Body of pancreas (tissue), 4 donors: Measurements from ENCODE around the gene CRYBG3. TPM values are rescaled to one million over a fixed set of nuclear protein-coding genes. Genes with fewer than 3 reads are reported as not detected.
A peak's percentile ranks its signal among the peaks of the same experiment; 100 is the strongest.

Experiments used
- ATAC-seq: fragments of 150-250 bp; one replicate; pipeline ENCODE4 v1.9.1; 2016
- DNase-seq, 4 donors: peaks; one replicate each; pipeline ENCODE4 v3.0.0-alpha.2; 2019
- H3K27ac ChIP-seq, 4 donors: fragments of 200-600 bp; sonication (generic); 1 replicate in 3 of 4; 2 replicates in 1 of 4; pipeline versions ENCODE4 v1.5.1 to v1.6.1; 2016 to 2019; ENCODE audit warnings: mild to moderate bottlenecking in 1 of 4, mixed read lengths in 1 of 4, moderate library complexity in 1 of 4
- H3K27me3 ChIP-seq, 2 donors: fragments of 200-600 bp; sonication (generic); one replicate each; pipeline ENCODE4 v1.6.0; 2016; ENCODE audit warnings: mild to moderate bottlenecking in 1 of 2
- H3K36me3 ChIP-seq, 2 donors: fragments of 200-600 bp; sonication (generic); replicated peaks in 1 of 2; 2 replicates each; pipeline ENCODE4 v1.5.1; 2016; ENCODE audit warnings: low read depth in 2 of 2; ENCODE audit not compliant: insufficient read depth in 1 of 2
- H3K4me1 ChIP-seq: fragments of 200-600 bp; sonication (generic); one replicate; pipeline ENCODE4 v1.6.0; 2016
- H3K4me3 ChIP-seq, 2 donors: fragments of 200-600 bp; sonication (generic); 1 replicate in 1 of 2; 2 replicates in 1 of 2; pipeline ENCODE4 v1.5.1; 2016 to 2019
- H3K9me3 ChIP-seq, 3 donors: fragments of 200-600 bp; sonication (generic); 1 replicate in 2 of 3; 2 replicates in 1 of 3; pipeline ENCODE4 v1.5.1; 2016
- CTCF ChIP-seq, 7 experiments: fragments of 450-650 bp in 4 of 7; fragments of 200-600 bp in 3 of 7; sonication (generic) in 3 of 7; IDR thresholded peaks; one replicate each; pipeline ENCODE4 v1.5.1; 2016 to 2019; ENCODE audit warnings: antibody characterized with exemption in 7 of 7
- POLR2A ChIP-seq, 3 donors: fragments of 450-650 bp; IDR thresholded peaks; one replicate each; pipeline ENCODE4 v1.6.1; 2016; ENCODE audit warnings: antibody characterized with exemption in 3 of 3, mild to moderate bottlenecking in 2 of 3
- WGBS, 2 donors: methylation state at CpG; one replicate each; pipeline ENCODE4 v1.1.5; 2017; 5-methylcytosine and 5-hydroxymethylcytosine counted together
- intact Hi-C: fragments of 100-400 bp; cut with DNase I; formaldehyde crosslinking; loops from one replicate; pipeline ENCODE4 v1.15.1; 2023
- total RNA-seq, 2 donors: library from RNA; depleted of rRNA; stranded (reverse); fragments of >200 nt; gene quantifications; one replicate each; pipeline ENCODE4 v1.1.0, GENCODE V29; 2016

Gene CRYBG3
- total RNA-seq, 2 donors from 2014 or later = 14.5 to 17.1 TPM

- Histone ChIP-seq H3K9me3 (no peaks in the 10 kb centered on the region), H3K36me3 (peaks cover 0 to 3% of the 10 kb centered on the region in 2 donors), H3K4me3 (no peak overlapping the region), H3K27ac (no peak overlapping the region), H3K27me3 (no peaks in the 10 kb centered on the region), H3K4me1 (no peaks in the 10 kb centered on the region)
- 90 to 100% methylated on average over 1 of the region's 1 CpG for WGBS, 2 donors
- no peak for DNase-seq
- no peak for ATAC-seq
- TF ChIP-seq POLR2A (IDR thresholded peaks at IDR 0.05) = no peak
- intact Hi-C loops = no loop called here
Measured at GRCh38 chr3:97872525-97873042, 50.8 kb downstream of the CRYBG3 start.

- intact Hi-C loops = no loop called here
- TF ChIP-seq CTCF (IDR thresholded peaks at IDR 0.05) (no peak), POLR2A (IDR thresholded peaks at IDR 0.05) (no peak)
Measured at GRCh38 chr3:97880267-97880666, 58.5 kb downstream of the CRYBG3 start.

GRCh38 chr3:97882975-97883598, 61.3 kb downstream of the CRYBG3 start:
- Histone ChIP-seq H3K27me3 (no peaks in the 10 kb centered on the region), H3K4me3 (no peak overlapping the region), H3K4me1 (peaks cover 17% of the 10 kb centered on the region), H3K36me3 (no peaks in the 10 kb centered on the region), H3K9me3 (no peaks in the 10 kb centered on the region), H3K27ac (peak overlapping the region; percentile 28 to 72 (median 58))
- ATAC-seq (peak; percentile 90), DNase-seq (peak; percentile 39 to 68 (median 50))
- intact Hi-C loops = no loop called here
- TF ChIP-seq CTCF (IDR thresholded peaks at IDR 0.05) (no peak), POLR2A (IDR thresholded peaks at IDR 0.05) (no peak)
- WGBS, 2 donors = 19 to 26% methylated on average over 5 of the region's 5 CpGs

More at GRCh38 chr3:97880267-97880666, 58.5 kb downstream of the CRYBG3 start:
- H3K9me3 ChIP-seq = no peaks in the 10 kb centered on the region
- DNase-seq (no peak), ATAC-seq (no peak)
- H3K36me3 ChIP-seq = no peaks in the 10 kb centered on the region
- no peak overlapping the region for H3K4me3 ChIP-seq
- peaks cover 17% of the 10 kb centered on the region for H3K4me1 ChIP-seq
- H3K27me3 ChIP-seq = no peaks in the 10 kb centered on the region
- H3K27ac ChIP-seq = no peak overlapping the region

- intact Hi-C loops = no loop called here
- H3K4me3 ChIP-seq = no peak overlapping the region
- ATAC-seq (no peak), DNase-seq (no peak)
- no peak for TF ChIP-seq CTCF (IDR thresholded peaks at IDR 0.05)
- TF ChIP-seq POLR2A (IDR thresholded peaks at IDR 0.05) = no peak
- peaks cover 17% of the 10 kb centered on the region for H3K4me1 ChIP-seq
- no peaks in the 10 kb centered on the region for H3K36me3 ChIP-seq
- 49% methylated on average over 4 of the region's 4 CpGs for WGBS, 2 donors
- H3K27ac ChIP-seq = peak overlapping the region in 1 of 4 donors; percentile 72
- no peaks in the 10 kb centered on the region for H3K27me3 ChIP-seq
- H3K9me3 ChIP-seq = no peaks in the 10 kb centered on the region
Measured at GRCh38 chr3:97883736-97884135, 61.9 kb downstream of the CRYBG3 start.

GRCh38 chr3:97884586-97885123, 62.8 kb downstream of the CRYBG3 start:
- TF ChIP-seq POLR2A (IDR thresholded peaks at IDR 0.05) = no peak
- TF ChIP-seq CTCF (IDR thresholded peaks at IDR 0.05) = no peak
- WGBS, 2 donors = 72 to 83% methylated on average over 2 of the region's 2 CpGs
- no peak for DNase-seq
- H3K27ac ChIP-seq = no peak overlapping the region
- no peaks in the 10 kb centered on the region for H3K27me3 ChIP-seq
- no peaks in the 10 kb centered on the region for H3K36me3 ChIP-seq
- intact Hi-C loops = no loop called here
- H3K9me3 ChIP-seq = no peaks in the 10 kb centered on the region
- H3K4me1 ChIP-seq = peaks cover 17% of the 10 kb centered on the region
- no peak overlapping the region for H3K4me3 ChIP-seq
- ATAC-seq = no peak
